Measurements from ENCODE around the gene SLFN12.

DNA sequence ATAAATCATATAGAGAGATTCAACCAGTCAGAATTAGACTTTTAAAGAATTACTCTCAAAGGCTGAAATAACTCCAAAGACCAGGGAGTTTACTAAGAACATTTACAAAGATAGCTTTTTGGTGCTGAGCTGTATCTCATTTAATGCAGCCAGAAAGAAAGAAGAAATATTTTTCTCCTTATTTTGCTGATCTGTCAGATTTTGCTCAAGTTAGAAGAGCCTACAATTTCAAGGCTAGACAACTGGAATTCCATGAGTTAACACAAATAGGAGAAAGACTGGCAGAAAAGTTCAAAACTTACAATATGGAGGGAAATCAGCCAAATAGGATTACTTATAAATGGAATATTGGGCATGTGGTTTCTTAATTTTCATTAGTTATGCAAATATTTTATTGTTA lies 6.1 kb upstream of the SLFN12 start:
- TF ChIP-seq, protein P1, sequence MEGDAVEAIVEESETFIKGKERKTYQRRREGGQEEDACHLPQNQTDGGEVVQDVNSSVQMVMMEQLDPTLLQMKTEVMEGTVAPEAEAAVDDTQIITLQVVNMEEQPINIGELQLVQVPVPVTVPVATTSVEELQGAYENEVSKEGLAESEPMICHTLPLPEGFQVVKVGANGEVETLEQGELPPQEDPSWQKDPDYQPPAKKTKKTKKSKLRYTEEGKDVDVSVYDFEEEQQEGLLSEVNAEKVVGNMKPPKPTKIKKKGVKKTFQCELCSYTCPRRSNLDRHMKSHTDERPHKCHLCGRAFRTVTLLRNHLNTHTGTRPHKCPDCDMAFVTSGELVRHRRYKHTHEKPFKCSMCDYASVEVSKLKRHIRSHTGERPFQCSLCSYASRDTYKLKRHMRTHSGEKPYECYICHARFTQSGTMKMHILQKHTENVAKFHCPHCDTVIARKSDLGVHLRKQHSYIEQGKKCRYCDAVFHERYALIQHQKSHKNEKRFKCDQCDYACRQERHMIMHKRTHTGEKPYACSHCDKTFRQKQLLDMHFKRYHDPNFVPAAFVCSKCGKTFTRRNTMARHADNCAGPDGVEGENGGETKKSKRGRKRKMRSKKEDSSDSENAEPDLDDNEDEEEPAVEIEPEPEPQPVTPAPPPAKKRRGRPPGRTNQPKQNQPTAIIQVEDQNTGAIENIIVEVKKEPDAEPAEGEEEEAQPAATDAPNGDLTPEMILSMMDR (IDR thresholded peaks at IDR 0.05), result no peak
- no peak for TF ChIP-seq POLR2A (IDR thresholded peaks at IDR 0.05)
